NCI-H187 treated with DMSO at 0.1 percent for 48 hours (cell line): ENCODE results near the gene TMEM92.
"Not testable (repeated sequence)": the region's sequence is repeated elsewhere in the genome, so short reads cannot be mapped to it uniquely, and the experiment has no call there.

Source experiments
- DNase-seq: peaks from one replicate; lab custom pipeline; 2025; lab: John Stamatoyannopoulos, UW

Gene TMEM92

GRCh38 chr17:50276588-50277356, 2.5 kb downstream of the TMEM92 start:
- DNase-seq: no peak

- DNase-seq: no peak
Observed at GRCh38 chr17:50277357-50277754, 3.1 kb downstream of the TMEM92 start.

- DNase-seq: no peak
Observed at GRCh38 chr17:50278526-50279180, 4.4 kb downstream of the TMEM92 start.

- no peak for DNase-seq
Observed at GRCh38 chr17:50279181-50279526, 4.9 kb downstream of the TMEM92 start.

GRCh38 chr17:50279639-50280038, 5.4 kb downstream of the TMEM92 start:
- no peak for DNase-seq

- no peak for DNase-seq
Observed at GRCh38 chr17:50280068-50280467, 5.8 kb downstream of the TMEM92 start.

- DNase-seq: no peak
Observed at GRCh38 chr17:50280801-50281441, 6.7 kb downstream of the TMEM92 start.

GRCh38 chr17:50281739-50282401, 7.6 kb downstream of the TMEM92 start:
- DNase-seq: no peak

- no peak for DNase-seq
Observed at GRCh38 chr17:50283246-50283645, 9.0 kb downstream of the TMEM92 start.

- DNase-seq: no peak
Observed at GRCh38 chr17:50283714-50284113, 9.4 kb downstream of the TMEM92 start.

GRCh38 chr17:50285941-50286340, 11.7 kb downstream of the TMEM92 start:
- no peak for DNase-seq

GRCh38 chr17:50287302-50287701, 13.0 kb downstream of the TMEM92 start:
- not testable (repeated sequence) for DNase-seq

- no peak for DNase-seq
Observed at GRCh38 chr17:50288306-50288705, 14.0 kb downstream of the TMEM92 start.

GRCh38 chr17:50289278-50289677, 15.0 kb downstream of the TMEM92 start:
- DNase-seq: no peak

- DNase-seq: no peak
Observed at GRCh38 chr17:50289991-50290702, 15.9 kb downstream of the TMEM92 start.

- DNase-seq: no peak
Observed at GRCh38 chr17:50290933-50291332, 16.7 kb downstream of the TMEM92 start.

- DNase-seq: no peak
Observed at GRCh38 chr17:50292465-50292864, 18.2 kb downstream of the TMEM92 start.

- DNase-seq: no peak
Observed at GRCh38 chr17:50295021-50295420, 20.8 kb downstream of the TMEM92 start.

- no peak for DNase-seq
Observed at GRCh38 chr17:50297407-50297865, 23.2 kb downstream of the TMEM92 start.

GRCh38 chr17:50298018-50298417, 23.8 kb downstream of the TMEM92 start:
- no peak for DNase-seq

GRCh38 chr17:50299776-50300175, 25.5 kb downstream of the TMEM92 start:
- no peak for DNase-seq

- DNase-seq: not testable (repeated sequence)
Observed at GRCh38 chr17:50300824-50301223, 26.6 kb downstream of the TMEM92 start.
